Stimulated activated CD4-positive, alpha-beta T cell treated with anti-CD3 and anti-CD28 coated beads, TNF-alpha, amount 100 ng/mL, for 24 hours (primary cell): ENCODE measurements around the gene PHF14.
A peak's percentile ranks its signal among the peaks of the same experiment; 100 is the strongest.

ENCODE experiments used
- DNase-seq, 3 experiments: peaks; one replicate each; pipeline ENCODE4 v3.0.0-alpha.2; 2020; ENCODE audit warnings: low read depth in 3 of 3

The PHF14 gene

DNA sequence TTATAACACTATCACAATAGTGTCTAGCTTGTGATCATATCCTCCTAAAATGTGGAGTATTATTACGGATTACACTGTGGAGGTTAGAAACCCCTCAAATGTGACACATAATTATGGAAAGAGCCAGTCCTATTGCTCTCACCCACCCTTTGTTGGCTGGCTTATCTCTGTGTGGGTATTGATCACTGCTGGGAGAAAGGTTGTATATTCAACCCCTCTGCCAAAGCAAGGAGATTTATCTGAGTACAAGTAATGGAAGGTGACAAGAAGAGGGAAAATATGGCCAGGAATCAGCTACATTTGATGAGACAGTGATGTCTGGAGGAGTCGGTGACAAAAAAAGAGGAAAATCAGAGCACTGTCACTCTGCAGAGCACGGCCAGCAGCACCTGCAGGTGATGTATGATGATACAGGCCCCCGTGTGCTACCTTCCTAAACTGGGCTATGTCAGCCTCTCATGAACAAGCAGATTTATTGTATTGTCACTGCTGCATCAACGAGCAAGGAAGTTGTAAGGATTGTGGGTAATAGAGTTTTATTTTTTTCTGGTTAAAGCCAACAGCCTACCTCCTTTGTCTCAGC is 235.3 kb downstream of the PHF14 start:
- no peak for DNase-seq

DNA sequence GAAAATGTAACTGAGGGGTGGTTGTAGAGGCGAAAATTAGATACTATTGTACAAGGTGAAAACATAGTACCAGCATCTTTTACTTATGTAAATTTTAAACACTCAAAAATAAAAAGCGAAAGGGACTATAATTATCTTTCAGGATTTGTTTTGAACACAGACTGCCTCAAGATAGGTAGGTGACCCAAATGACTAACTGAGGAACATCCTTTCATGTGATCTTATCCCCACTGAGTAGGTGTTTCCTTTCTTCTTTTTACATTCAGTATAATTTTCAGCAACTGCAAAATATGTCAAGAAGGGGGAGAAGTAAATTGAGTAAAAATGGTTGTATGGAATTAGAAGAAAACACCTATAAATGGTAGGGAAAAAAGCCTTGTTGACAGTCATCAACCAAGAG is 236.7 kb downstream of the PHF14 start:
- no peak for DNase-seq

DNA sequence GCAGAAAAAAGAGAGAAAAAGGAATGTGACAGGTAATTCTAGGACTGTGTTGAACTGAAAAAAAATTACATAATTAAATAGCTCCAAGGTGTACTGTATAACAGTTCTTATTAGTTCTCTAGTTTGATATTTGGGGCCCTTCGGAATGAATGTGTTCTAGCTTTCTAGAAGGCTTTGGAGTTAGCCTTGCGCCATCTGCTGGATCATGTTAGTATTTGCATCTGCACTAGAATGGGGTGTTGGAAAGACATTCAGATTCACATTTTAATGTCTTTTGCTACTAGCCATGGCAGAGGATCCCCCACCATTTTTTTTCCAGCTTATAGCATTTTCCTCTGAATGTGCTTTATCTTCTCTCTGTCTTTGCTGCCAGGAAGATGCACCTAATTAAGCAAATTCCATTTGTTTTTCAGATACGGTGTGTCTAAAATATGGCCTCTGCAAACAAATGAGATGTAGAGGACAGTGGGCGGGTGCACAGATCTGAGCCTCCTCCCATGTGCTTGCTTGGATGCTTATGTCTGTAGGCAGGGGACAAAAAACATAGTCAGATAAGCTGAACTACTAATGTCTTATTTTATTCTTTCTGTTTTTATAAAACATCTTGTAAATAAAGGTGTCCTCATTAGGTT is 238.5 kb downstream of the PHF14 start:
- peak in 2 of 3 experiments; percentile 13 to 26 for DNase-seq

- no peak for DNase-seq
Measured at GRCh38 chr7:11212816-11213215, 239.1 kb downstream of the PHF14 start.

DNA sequence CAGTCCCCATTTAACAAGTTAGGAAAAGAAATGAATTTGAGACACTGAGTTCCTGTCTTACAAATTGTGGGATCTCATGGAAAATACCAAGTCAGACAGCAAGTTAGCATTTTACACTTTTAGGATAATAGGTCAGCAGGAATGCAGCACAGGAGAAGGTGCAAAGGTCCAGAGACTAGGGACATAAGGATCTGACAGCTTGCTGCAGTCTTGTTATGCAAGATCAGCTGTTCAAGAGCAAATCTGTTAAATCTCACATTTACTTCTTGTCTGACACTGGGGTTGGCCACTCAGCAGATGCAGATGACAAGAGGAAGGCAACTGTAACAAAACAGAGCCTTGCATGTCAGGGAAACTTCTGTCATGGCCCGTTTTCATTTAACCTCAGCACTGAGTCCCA is 239.6 kb downstream of the PHF14 start:
- no peak for DNase-seq

- DNase-seq = no peak
Measured at GRCh38 chr7:11216276-11216675, 242.6 kb downstream of the PHF14 start.

DNA sequence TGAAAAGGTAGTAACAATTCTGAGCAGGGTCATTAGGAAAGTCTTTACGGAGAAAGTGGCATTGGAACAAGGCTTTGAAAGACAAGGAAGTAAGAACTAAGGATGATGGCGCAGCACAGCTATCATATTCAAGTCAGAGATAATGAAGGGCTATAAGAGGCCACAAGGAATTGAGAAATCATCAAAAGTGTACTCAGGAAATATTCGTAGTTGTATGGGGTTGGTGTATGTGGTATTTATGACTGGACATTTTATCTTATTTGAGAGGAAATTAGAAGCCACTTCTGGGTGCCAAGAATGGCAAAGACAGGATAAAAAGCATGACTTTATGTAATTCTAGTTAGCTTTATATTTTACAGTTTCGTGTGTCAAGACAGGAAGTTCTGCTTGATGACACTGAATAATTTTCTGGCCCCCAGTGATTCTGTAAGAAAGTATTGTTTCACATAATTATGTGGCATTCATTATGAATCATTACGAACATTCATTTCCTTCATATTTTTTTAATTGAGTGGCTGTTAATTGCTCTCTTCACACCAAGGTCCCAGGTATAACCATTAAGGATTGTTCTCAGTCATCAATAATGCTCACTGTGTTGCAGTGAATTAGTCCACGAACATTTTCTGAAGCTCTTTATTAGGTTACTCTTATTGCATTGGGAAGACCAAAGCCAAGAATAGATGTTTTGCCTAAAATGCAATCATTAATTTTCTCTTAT is 244.3 kb downstream of the PHF14 start:
- DNase-seq = no peak
